ENCODE results near the gene NAALADL2. TPM values are rescaled to one million over a fixed set of nuclear protein-coding genes. Genes with fewer than 3 reads are reported as not detected.

NAALADL2 gene
- total RNA-seq, 2 experiments from 2014 or later: 0.30 to 1.2 TPM

DNA sequence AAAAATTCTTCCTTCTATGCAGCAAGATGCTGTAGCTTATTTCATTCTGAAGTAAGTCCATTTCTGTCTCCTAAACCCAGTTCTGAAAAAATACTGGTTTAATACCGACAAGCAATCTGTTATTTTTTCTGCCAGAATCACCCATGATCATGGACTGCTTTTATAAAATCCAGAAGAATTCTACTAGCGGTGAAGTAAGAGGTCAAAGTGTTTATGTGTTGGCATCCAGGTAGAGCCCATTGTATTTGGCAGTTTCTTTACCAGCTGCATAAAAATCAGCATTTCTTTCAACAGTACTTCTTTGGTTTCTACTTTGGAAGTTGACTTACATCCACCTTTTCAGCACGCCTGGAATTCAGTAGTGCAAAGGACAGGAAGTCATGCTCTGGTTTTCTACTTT, 484.8 kb downstream of the NAALADL2 start:
- peaks cover 5% of the 10 kb centered on the region for H3K9me3 Mint-ChIP-seq
- POLR2A ChIA-PET: no interaction called here

DNA sequence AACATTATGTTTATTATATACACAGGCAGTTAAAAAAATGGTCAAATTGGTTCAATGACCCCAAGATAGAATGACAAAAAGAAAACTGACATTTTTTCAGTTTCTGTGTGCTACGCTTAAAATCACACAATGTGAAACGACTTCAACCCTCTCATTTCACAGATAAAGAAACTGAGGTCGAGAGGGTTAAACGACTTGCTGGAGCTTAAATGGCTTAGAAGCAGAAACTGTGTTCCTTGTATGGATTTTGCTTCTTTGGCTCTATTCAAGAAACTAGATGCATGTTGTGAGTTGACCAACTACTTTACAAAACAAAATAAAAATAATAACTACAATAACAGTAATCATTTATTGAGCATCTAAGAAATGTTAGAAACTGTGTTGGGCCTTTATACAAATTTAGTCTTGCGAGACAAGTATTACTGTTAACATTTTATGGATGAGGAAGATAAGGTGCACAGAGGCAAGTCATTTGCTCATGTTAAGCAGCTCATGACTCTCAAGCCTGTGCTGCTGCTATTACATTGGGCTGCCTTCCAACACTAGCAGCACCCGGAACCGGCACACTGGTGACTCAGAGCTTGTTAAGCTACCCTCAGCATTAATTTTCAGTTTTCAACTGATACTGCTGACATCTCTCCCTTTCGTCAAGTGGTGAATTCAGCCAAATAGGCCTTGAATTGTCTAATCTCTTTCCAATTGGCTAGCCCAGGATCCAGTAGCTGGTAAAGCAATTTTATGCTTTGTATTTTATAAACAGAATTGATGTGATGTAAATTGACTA, 487.6 kb downstream of the NAALADL2 start:
- ChIA-PET CTCF (no interaction called here), POLR2A (no interaction called here)
- H3K27me3 Mint-ChIP-seq: no peaks in the 10 kb centered on the region
- no peak overlapping the region for H3K27ac Mint-ChIP-seq
- intact Hi-C loops (cut with DNase I, micrococcal nuclease): no loop called here
- Histone ChIP-seq H3K9me3 (ENCODE audit: control insufficient read depth in 1 of 2, insufficient read depth in 1 of 2, low read length in 2 of 2) (no peaks in the 10 kb centered on the region), H3K27ac (ENCODE audit: low read depth in 1 of 2, low read length in 2 of 2) (no peak overlapping the region), H3K36me3 (ENCODE audit: insufficient read depth, low read length) (no peaks in the 10 kb centered on the region), H3K4me1 (ENCODE audit: insufficient read depth, low read length) (no peaks in the 10 kb centered on the region), H3K27me3 (ENCODE audit: control insufficient read depth in 1 of 2, insufficient read depth in 2 of 2, low read length in 2 of 2) (no peaks in the 10 kb centered on the region), H3K4me3 (ENCODE audit: low read length) (no peak overlapping the region)
- TF ChIP-seq, protein P1, sequence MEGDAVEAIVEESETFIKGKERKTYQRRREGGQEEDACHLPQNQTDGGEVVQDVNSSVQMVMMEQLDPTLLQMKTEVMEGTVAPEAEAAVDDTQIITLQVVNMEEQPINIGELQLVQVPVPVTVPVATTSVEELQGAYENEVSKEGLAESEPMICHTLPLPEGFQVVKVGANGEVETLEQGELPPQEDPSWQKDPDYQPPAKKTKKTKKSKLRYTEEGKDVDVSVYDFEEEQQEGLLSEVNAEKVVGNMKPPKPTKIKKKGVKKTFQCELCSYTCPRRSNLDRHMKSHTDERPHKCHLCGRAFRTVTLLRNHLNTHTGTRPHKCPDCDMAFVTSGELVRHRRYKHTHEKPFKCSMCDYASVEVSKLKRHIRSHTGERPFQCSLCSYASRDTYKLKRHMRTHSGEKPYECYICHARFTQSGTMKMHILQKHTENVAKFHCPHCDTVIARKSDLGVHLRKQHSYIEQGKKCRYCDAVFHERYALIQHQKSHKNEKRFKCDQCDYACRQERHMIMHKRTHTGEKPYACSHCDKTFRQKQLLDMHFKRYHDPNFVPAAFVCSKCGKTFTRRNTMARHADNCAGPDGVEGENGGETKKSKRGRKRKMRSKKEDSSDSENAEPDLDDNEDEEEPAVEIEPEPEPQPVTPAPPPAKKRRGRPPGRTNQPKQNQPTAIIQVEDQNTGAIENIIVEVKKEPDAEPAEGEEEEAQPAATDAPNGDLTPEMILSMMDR (IDR thresholded peaks at IDR 0.05): no peak
- H3K9me3 Mint-ChIP-seq: no peaks in the 10 kb centered on the region
- H3K36me3 Mint-ChIP-seq (ENCODE audit: low read depth): no peaks in the 10 kb centered on the region
- H3K4me3 Mint-ChIP-seq: no peak overlapping the region
- no peaks in the 10 kb centered on the region for H3K4me1 Mint-ChIP-seq (ENCODE audit: low read depth)
- no peak for DNase-seq
- ATAC-seq (ENCODE audit: poor library complexity): no peak

More for the DNA sequence above, 484.8 kb downstream of the NAALADL2 start:
- Mint-ChIP-seq H3K27ac (no peak overlapping the region), H3K36me3 (ENCODE audit: low read depth) (no peaks in the 10 kb centered on the region), H3K27me3 (no peaks in the 10 kb centered on the region), H3K4me1 (ENCODE audit: low read depth) (no peaks in the 10 kb centered on the region), H3K4me3 (no peak overlapping the region)
- CTCF ChIA-PET: no interaction called here
- Histone ChIP-seq H3K27ac (ENCODE audit: low read depth in 1 of 2, low read length in 2 of 2) (no peak overlapping the region), H3K36me3 (ENCODE audit: insufficient read depth, low read length) (no peaks in the 10 kb centered on the region), H3K4me1 (ENCODE audit: insufficient read depth, low read length) (no peaks in the 10 kb centered on the region), H3K4me3 (ENCODE audit: low read length) (no peak overlapping the region), H3K27me3 (ENCODE audit: control insufficient read depth in 1 of 2, insufficient read depth in 2 of 2, low read length in 2 of 2) (no peaks in the 10 kb centered on the region), H3K9me3 (ENCODE audit: control insufficient read depth in 1 of 2, insufficient read depth in 1 of 2, low read length in 2 of 2) (no peaks in the 10 kb centered on the region)
- no peak for DNase-seq
- TF ChIP-seq, protein P1 (IDR thresholded peaks at IDR 0.05): no peak
- ATAC-seq (ENCODE audit: poor library complexity): no peak
- intact Hi-C loops (cut with DNase I, micrococcal nuclease): no loop called here

DNA sequence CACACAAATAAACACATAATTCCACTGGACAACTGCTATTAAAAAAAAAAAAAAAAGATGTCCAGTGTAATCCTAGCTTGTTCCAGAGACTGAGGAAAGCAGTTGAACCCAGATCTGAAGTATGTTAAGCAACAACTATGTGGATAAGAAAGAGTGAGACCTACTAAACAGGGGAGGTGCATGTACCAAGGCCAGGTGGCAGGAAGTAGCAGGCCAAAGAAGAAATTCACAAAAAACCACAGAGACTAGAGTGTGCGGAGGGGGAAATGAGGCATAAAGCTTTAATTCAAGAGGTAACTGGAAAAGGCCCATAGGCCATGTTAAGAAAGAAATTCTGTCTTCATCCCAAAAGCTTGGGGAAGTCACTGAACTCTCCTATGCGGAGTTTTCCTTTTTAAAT, 490.0 kb downstream of the NAALADL2 start:
- Mint-ChIP-seq H3K27ac (no peak overlapping the region), H3K27me3 (no peaks in the 10 kb centered on the region), H3K4me1 (ENCODE audit: low read depth) (no peaks in the 10 kb centered on the region), H3K36me3 (ENCODE audit: low read depth) (no peaks in the 10 kb centered on the region), H3K9me3 (no peaks in the 10 kb centered on the region), H3K4me3 (no peak overlapping the region)
- ATAC-seq (ENCODE audit: poor library complexity) (no peak), DNase-seq (no peak)
- H3K27ac ChIP-seq (ENCODE audit: low read depth in 1 of 2, low read length in 2 of 2): no peak overlapping the region
- H3K4me1 ChIP-seq (ENCODE audit: insufficient read depth, low read length): no peaks in the 10 kb centered on the region
- H3K36me3 ChIP-seq (ENCODE audit: insufficient read depth, low read length): no peaks in the 10 kb centered on the region
- ChIA-PET POLR2A (no interaction called here), CTCF (interaction anchor here (0.6 kb wide), 1 partner anchor 53 kb away, joined by 3 read pairs; no protein-coding TSS in a partner anchor)
- H3K4me3 ChIP-seq (ENCODE audit: low read length): no peak overlapping the region
- TF ChIP-seq, protein P1 (IDR thresholded peaks at IDR 0.05): no peak
- H3K9me3 ChIP-seq (ENCODE audit: control insufficient read depth in 1 of 2, insufficient read depth in 1 of 2, low read length in 2 of 2): no peaks in the 10 kb centered on the region
- no peaks in the 10 kb centered on the region for H3K27me3 ChIP-seq (ENCODE audit: control insufficient read depth in 1 of 2, insufficient read depth in 2 of 2, low read length in 2 of 2)
- intact Hi-C loops (cut with DNase I, micrococcal nuclease): no loop called here

All from CD4-positive, alpha-beta T cell (primary cell).